K562 (cell line): ENCODE data around the gene ADAMTS6. TPM values are rescaled to one million over a fixed set of nuclear protein-coding genes. Genes with fewer than 3 reads are reported as not detected.

Experiments
- ATAC-seq: fragments of 200-7000 bp; cut with Tn5 transposase; 3 replicates; pipeline ENCODE4 v1.9.1; 2020; ENCODE audit warnings: moderate library complexity
- BruUV-seq: library from RNA; stranded (reverse); fragments of 400-500 nt; replicated peaks from 2 replicates; lab custom pipeline; 2021; lab: Mats Ljungman, UMichigan
- CTCF ChIA-PET: fragments of 300-600 bp; formaldehyde crosslinking; extraction: SDS; loops from one replicate; lab custom pipeline; 2021; ENCODE audit warnings: low intra/inter-chr PET ratio; lab: Yijun Ruan, JAX
- POLR2A ChIA-PET: fragments of 300-600, 350-650 bp; sonication (Branson Sonifier 250); formaldehyde crosslinking; extraction: SDS; loops from one replicate; lab custom pipeline; 2021; ENCODE audit warnings: antibody characterized with exemption, inconsistent platforms; lab: Yijun Ruan, JAX
- DNase-seq, 4 experiments: peaks; one replicate each; pipeline versions ENCODE4 v3.0.0 to v3.0.0-alpha.2; 2011 to 2018; ENCODE audit warnings: low spot score in 3 of 4, mixed read lengths in 3 of 4; ENCODE audit errors: extremely low read depth in 1 of 4
- FAIRE-seq: peaks from 2 replicates; lab custom pipeline; 2011; peaks lifted over from hg19 to GRCh38; lab: Jason Lieb, UNC
- H2AFZ ChIP-seq: 2 replicates; pipeline ENCODE4 v1.6.0; 2011; ENCODE audit warnings: low read depth, low read length, control low read depth, inconsistent platforms
- H3K27ac ChIP-seq: fragments of 200-600 bp; 3 replicates; pipeline ENCODE4 v1.8.0; 2011; ENCODE audit warnings: low read depth, mild to moderate bottlenecking, control low read depth, inconsistent platforms, low read length, moderate library complexity, mixed read lengths; ENCODE audit errors: extremely low read depth
- H3K27me3 ChIP-seq, 2 experiments: fragments of 300-600 bp in 1 of 2; 2 replicates in 1 of 2; 3 replicates in 1 of 2; pipeline versions ENCODE4 v1.6.0 to v1.8.0; 2011; ENCODE audit warnings: inconsistent platforms in 2 of 2, low read length in 2 of 2, mild to moderate bottlenecking in 1 of 2, mixed read lengths in 1 of 2, moderate library complexity in 1 of 2; ENCODE audit not compliant: control insufficient read depth in 2 of 2, insufficient read depth in 2 of 2
- H3K36me3 ChIP-seq: fragments of 300-600 bp; 3 replicates; pipeline ENCODE4 v1.8.0; 2011; ENCODE audit warnings: mild to moderate bottlenecking, low read length, inconsistent platforms; ENCODE audit not compliant: control insufficient read depth, insufficient read depth
- H3K4me1 ChIP-seq, 2 experiments: fragments of 200-600 bp in 1 of 2; replicated peaks in 1 of 2; 2 replicates in 1 of 2; 3 replicates in 1 of 2; pipeline versions ENCODE4 v1.5.1 to v1.8.0; 2011; ENCODE audit warnings: inconsistent platforms in 2 of 2, low read length in 2 of 2, mild to moderate bottlenecking in 1 of 2, mixed read lengths in 1 of 2, moderate library complexity in 1 of 2; ENCODE audit not compliant: control insufficient read depth in 2 of 2, insufficient read depth in 2 of 2
- H3K4me2 ChIP-seq: 2 replicates; pipeline ENCODE4 v1.6.1; 2011; ENCODE audit warnings: low read length, control low read depth, inconsistent platforms, mixed read lengths; ENCODE audit not compliant: insufficient read depth
- H3K4me3 ChIP-seq: fragments of 200-600 bp; sonication (generic), shearing (Covaris generic); 2 replicates; pipeline ENCODE4 v1.5.1; 2016; ENCODE audit warnings: control low read depth, inconsistent platforms
- H3K79me2 ChIP-seq: fragments of 200-600 bp; 3 replicates; pipeline ENCODE4 v1.8.0; 2011; ENCODE audit warnings: low read length, inconsistent platforms; ENCODE audit not compliant: control insufficient read depth, insufficient read depth
- H3K9ac ChIP-seq, 2 experiments: 2 replicates each; pipeline versions ENCODE4 v1.6.0 to v1.6.1; 2011; ENCODE audit warnings: low read depth in 2 of 2, low read length in 2 of 2, control low read depth in 1 of 2, inconsistent platforms in 1 of 2, mild to moderate bottlenecking in 1 of 2, mixed read lengths in 1 of 2; ENCODE audit not compliant: insufficient read depth in 1 of 2
- H3K9me1 ChIP-seq: one replicate; pipeline ENCODE4 v1.6.0; 2011; ENCODE audit warnings: inconsistent platforms, mild to moderate bottlenecking, low read length, moderate library complexity; ENCODE audit not compliant: control insufficient read depth, insufficient read depth
- H3K9me3 ChIP-seq: replicated peaks from 2 replicates; pipeline ENCODE4 v1.5.1; 2011; ENCODE audit warnings: low read depth, low read length, inconsistent platforms; ENCODE audit not compliant: control insufficient read depth, insufficient read depth
- H4K20me1 ChIP-seq: replicated peaks from 2 replicates; pipeline ENCODE4 v1.6.1; 2011; ENCODE audit warnings: low read length, inconsistent platforms, mixed read lengths; ENCODE audit not compliant: control insufficient read depth, insufficient read depth
- BCL6 ChIP-seq: fragments of 250-450 bp; sonication (Bioruptor Pico); IDR thresholded peaks from 2 replicates; pipeline ENCODE4 v1.4.0; 2020
- BRF1 ChIP-seq: IDR thresholded peaks from 3 replicates; pipeline ENCODE4 v1.6.1; 2011; ENCODE audit warnings: borderline replicate concordance, mild to moderate bottlenecking; ENCODE audit not compliant: insufficient read length; ENCODE audit errors: extremely low read depth
- CCNT2 ChIP-seq: IDR thresholded peaks from 2 replicates; pipeline ENCODE4 v1.6.1; 2011; ENCODE audit warnings: borderline replicate concordance, low read depth, mild to moderate bottlenecking, moderate library complexity, mixed read lengths, low read length; ENCODE audit not compliant: insufficient read length; ENCODE audit errors: extremely low read depth
- ESRRB ChIP-seq: fragments of 250-450 bp; sonication (Bioruptor Pico); IDR thresholded peaks from 2 replicates; pipeline ENCODE4 v1.5.0; 2020; ENCODE audit warnings: mild to moderate bottlenecking, moderate library complexity, borderline replicate concordance
- NR4A1 ChIP-seq, 2 experiments: fragments of 250-450 bp in 1 of 2; fragments of 450-650 bp in 1 of 2; sonication (Bioruptor Pico) in 1 of 2; IDR thresholded peaks; 2 replicates each; pipeline versions ENCODE4 v1.4.0 to v1.6.1; 2016 to 2020; ENCODE audit warnings: mild to moderate bottlenecking in 2 of 2, missing compliant biosample characterization in 1 of 2, missing genetic modification characterization in 1 of 2, moderate library complexity in 1 of 2
- NRF1 ChIP-seq, 2 experiments: fragments of 450-650 bp; IDR thresholded peaks in 1 of 2; conservative IDR thresholded peaks in 1 of 2; 2 replicates each; pipeline ENCODE4 v1.6.1; 2014; ENCODE audit warnings: mild to moderate bottlenecking in 2 of 2
- POLR2A ChIP-seq: fragments of 450-650 bp; conservative IDR thresholded peaks from 2 replicates; pipeline ENCODE4 v1.6.1; 2016
- SAFB ChIP-seq: fragments of 200-400 bp; formaldehyde crosslinking; IDR thresholded peaks from 2 replicates; pipeline ENCODE4 v1.6.1; 2017; ENCODE audit warnings: low read depth, low read length, borderline replicate concordance
- ZNF354B ChIP-seq: fragments of 250-450 bp; sonication (Bioruptor Pico); IDR thresholded peaks from 2 replicates; pipeline ENCODE4 v1.4.0; 2020
- WGBS: fragments of 100-300 bp; shearing (Covaris generic); methylation state at CpG from one replicate; pipeline ENCODE4 v1.1.6; 2016; ENCODE audit warnings: low coverage, mixed read lengths; ENCODE audit not compliant: insufficient coverage; ENCODE audit errors: missing lambda C conversion rate; 5-methylcytosine and 5-hydroxymethylcytosine counted together
- in situ Hi-C: fragments of 300-500 bp; cut with MboI; formaldehyde crosslinking; loops from 4 replicates; pipeline ENCODE4 v1.15.0; 2018; ENCODE audit warnings: inconsistent platforms, mixed read lengths
- intact Hi-C: fragments of 100-400 bp; cut with micrococcal nuclease; formaldehyde crosslinking; loops from 2 replicates; pipeline ENCODE4 v1.14.2; 2022
- polyA plus RNA-seq, 8 experiments: library from polyadenylated mRNA; depleted of rRNA in 4 of 8; stranded (reverse) in 5 of 8; unstranded in 3 of 8; fragments of >200 nt; fragmentation: Nextera tagmentation in 2 of 8; fragmentation: Illumina TruSeq in 1 of 8; extraction: Ambion mirVana in 2 of 8; extraction: Trizol in 1 of 8; gene quantifications; 2 replicates each; pipeline versions ENCODE4 v1.2.1 to v1.2.3, GENCODE V29; 2011 to 2014; ENCODE audit warnings: inconsistent platforms in 1 of 8, missing spikeins in 1 of 8
- total RNA-seq, 7 experiments: library from RNA; depleted of rRNA in 6 of 7; stranded (reverse); fragments of >200 nt in 6 of 7; fragmentation: Illumina TruSeq in 2 of 7; extraction: Trizol in 2 of 7; gene quantifications; 2 replicates each; pipeline versions ENCODE4 v1.2.1 to v1.2.3, GENCODE V29; 2011 to 2021; ENCODE audit warnings: low replicate concordance in 1 of 7
- TF ChIP-seq, protein P1 (sequence below): sonication (generic); formaldehyde crosslinking; IDR thresholded peaks from 2 replicates; pipeline ENCODE4 v1.8.0; 2023; ENCODE audit warnings: missing genetic modification reagents, mild to moderate bottlenecking, borderline replicate concordance
- TF ChIP-seq, protein P2 (sequence below): sonication (generic); formaldehyde crosslinking; IDR thresholded peaks from 2 replicates; pipeline ENCODE4 v1.8.0; 2022; ENCODE audit warnings: mild to moderate bottlenecking, missing genetic modification reagents
- TF ChIP-seq, protein P3 (sequence below): IDR thresholded peaks from 2 replicates; pipeline ENCODE4 v1.6.1; 2014; ENCODE audit warnings: antibody characterized with exemption

The ADAMTS6 gene
- total and polyA plus RNA-seq, 9 of the 15 experiments (the other 6 are each of a cell fraction or from before 2014, with no cell fraction given) = 0.57 to 5.3 (median 1.5) TPM

DNA sequence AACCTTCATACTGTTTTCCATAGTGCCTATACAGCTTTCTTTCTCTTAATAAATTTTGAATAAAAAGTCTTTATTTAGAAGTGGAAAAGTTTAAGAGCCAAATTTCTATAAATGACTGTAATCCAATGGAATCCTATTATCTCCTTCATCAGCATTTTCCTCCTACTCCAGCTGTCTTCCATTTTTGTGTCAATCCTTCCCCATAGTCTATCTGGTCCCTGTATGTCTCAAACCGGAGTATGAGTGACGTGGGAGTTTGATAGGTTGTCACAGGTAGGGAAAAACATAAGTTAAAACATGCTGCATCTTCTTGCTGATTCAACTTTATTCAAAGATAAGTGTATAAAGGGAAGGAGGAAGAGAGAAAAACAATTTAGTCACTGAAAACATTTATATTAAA lies 70.4 kb downstream of the ADAMTS6 start (continued):
- TF ChIP-seq, protein P1, sequence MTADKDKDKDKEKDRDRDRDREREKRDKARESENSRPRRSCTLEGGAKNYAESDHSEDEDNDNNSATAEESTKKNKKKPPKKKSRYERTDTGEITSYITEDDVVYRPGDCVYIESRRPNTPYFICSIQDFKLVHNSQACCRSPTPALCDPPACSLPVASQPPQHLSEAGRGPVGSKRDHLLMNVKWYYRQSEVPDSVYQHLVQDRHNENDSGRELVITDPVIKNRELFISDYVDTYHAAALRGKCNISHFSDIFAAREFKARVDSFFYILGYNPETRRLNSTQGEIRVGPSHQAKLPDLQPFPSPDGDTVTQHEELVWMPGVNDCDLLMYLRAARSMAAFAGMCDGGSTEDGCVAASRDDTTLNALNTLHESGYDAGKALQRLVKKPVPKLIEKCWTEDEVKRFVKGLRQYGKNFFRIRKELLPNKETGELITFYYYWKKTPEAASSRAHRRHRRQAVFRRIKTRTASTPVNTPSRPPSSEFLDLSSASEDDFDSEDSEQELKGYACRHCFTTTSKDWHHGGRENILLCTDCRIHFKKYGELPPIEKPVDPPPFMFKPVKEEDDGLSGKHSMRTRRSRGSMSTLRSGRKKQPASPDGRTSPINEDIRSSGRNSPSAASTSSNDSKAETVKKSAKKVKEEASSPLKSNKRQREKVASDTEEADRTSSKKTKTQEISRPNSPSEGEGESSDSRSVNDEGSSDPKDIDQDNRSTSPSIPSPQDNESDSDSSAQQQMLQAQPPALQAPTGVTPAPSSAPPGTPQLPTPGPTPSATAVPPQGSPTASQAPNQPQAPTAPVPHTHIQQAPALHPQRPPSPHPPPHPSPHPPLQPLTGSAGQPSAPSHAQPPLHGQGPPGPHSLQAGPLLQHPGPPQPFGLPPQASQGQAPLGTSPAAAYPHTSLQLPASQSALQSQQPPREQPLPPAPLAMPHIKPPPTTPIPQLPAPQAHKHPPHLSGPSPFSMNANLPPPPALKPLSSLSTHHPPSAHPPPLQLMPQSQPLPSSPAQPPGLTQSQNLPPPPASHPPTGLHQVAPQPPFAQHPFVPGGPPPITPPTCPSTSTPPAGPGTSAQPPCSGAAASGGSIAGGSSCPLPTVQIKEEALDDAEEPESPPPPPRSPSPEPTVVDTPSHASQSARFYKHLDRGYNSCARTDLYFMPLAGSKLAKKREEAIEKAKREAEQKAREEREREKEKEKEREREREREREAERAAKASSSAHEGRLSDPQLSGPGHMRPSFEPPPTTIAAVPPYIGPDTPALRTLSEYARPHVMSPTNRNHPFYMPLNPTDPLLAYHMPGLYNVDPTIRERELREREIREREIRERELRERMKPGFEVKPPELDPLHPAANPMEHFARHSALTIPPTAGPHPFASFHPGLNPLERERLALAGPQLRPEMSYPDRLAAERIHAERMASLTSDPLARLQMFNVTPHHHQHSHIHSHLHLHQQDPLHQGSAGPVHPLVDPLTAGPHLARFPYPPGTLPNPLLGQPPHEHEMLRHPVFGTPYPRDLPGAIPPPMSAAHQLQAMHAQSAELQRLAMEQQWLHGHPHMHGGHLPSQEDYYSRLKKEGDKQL (CRISPR knock-in tag) = no peak
- no peak for TF ChIP-seq BCL6 (CRISPR knock-in tag)

DNA sequence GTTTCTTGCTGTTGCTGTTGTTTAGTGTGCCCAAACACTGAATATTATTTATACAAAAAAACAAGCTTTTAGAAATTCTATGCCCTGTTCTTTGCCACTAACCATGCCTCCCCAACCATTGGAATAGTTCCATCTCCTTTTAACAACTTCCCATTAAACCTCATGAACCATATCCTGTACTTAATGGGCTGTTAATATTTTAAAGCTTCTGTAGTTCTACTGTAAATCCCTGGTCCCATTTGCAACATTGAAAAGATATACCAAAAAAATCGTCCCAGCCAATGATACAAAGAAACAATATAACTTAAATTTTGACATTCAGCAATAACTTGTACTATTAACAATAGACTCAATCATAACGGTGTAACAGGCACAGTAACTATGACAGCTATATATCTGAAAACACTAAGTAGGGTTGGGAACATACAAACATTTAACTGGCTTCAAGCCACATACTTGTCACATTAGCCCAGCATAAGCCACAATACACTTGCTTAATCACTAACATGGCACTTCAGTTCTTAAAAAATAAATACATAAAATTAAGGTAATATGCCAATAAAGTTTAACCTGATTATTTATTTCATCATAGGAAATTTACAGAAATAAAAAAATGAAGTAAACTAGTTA lies 86.1 kb downstream of the ADAMTS6 start:
- no peaks in the 10 kb centered on the region for H3K9me3 ChIP-seq
- POLR2A ChIA-PET = no interaction called here
- no peaks in the 10 kb centered on the region for H3K79me2 ChIP-seq
- ATAC-seq (no peak), DNase-seq (no peak), FAIRE-seq (no peak)
- H3K27me3 ChIP-seq = no peaks in the 10 kb centered on the region
- no peaks in the 10 kb centered on the region for H3K36me3 ChIP-seq
- CTCF ChIA-PET = no interaction called here
- intact Hi-C loops = loop anchor here (10.0 kb wide), 1 partner anchor 581 kb away; no protein-coding TSS in a partner anchor
- no peak overlapping the region for H2AFZ ChIP-seq
- H3K4me3 ChIP-seq = no peak overlapping the region
- no peak overlapping the region for H3K9ac ChIP-seq
- H4K20me1 ChIP-seq = no peaks in the 10 kb centered on the region
- H3K4me1 ChIP-seq = no peaks in the 10 kb centered on the region
- in situ Hi-C loops = no loop called here
- no peak overlapping the region for H3K4me2 ChIP-seq
- BruUV-seq = no TSS peak
- no peaks in the 10 kb centered on the region for H3K9me1 ChIP-seq
- 6% methylated on average over 2 of the region's 2 CpGs for WGBS
- TF ChIP-seq, protein P2, sequence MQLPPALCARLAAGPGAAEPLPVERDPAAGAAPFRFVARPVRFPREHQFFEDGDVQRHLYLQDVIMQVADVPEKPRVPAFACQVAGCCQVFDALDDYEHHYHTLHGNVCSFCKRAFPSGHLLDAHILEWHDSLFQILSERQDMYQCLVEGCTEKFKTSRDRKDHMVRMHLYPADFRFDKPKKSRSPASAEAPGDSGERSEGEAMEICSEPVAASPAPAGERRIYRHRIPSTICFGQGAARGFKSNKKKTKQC = no peak
- TF ChIP-seq ESRRB (no peak), SAFB (no peak), POLR2A (no peak), NRF1 (conservative IDR thresholded peaks at IDR 0.05 in 1 of 2, IDR thresholded peaks at IDR 0.05 in 1 of 2) (no peak), ZNF354B (CRISPR knock-in tag) (no peak), BRF1 (no peak), NR4A1 (CRISPR knock-in tag; IDR thresholded peaks at IDR 0.05) (no peak), NR4A1 (tag; IDR thresholded peaks at IDR 0.05) (no peak), CCNT2 (no peak)
- TF ChIP-seq, protein P3, sequence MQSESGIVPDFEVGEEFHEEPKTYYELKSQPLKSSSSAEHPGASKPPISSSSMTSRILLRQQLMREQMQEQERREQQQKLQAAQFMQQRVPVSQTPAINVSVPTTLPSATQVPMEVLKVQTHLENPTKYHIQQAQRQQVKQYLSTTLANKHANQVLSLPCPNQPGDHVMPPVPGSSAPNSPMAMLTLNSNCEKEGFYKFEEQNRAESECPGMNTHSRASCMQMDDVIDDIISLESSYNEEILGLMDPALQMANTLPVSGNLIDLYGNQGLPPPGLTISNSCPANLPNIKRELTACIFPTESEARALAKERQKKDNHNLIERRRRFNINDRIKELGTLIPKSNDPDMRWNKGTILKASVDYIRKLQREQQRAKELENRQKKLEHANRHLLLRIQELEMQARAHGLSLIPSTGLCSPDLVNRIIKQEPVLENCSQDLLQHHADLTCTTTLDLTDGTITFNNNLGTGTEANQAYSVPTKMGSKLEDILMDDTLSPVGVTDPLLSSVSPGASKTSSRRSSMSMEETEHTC = no peak
- no peak overlapping the region for H3K27ac ChIP-seq
